Right cardiac atrium (tissue), 5 donors: ENCODE measurements around the gene GCAT. TPM values are rescaled to one million over a fixed set of nuclear protein-coding genes. Genes with fewer than 3 reads are reported as not detected.
A peak's percentile ranks its signal among the peaks of the same experiment; 100 is the strongest.
"Not testable (repeated sequence)": the region's sequence is repeated elsewhere in the genome, so short reads cannot be mapped to it uniquely, and the experiment has no call there.

ENCODE experiments used
- ATAC-seq, 2 donors: fragments of 200-7000 bp; cut with Tn5 transposase; one replicate each; pipeline versions ENCODE4 v1.8.0 to v1.9.1; 2020; ENCODE audit warnings: moderate library complexity in 2 of 2, mild to moderate bottlenecking in 1 of 2
- DNase-seq, 3 donors: peaks; one replicate each; pipeline ENCODE4 v3.0.0-alpha.2; 2020
- H3K27ac ChIP-seq: one replicate; pipeline ENCODE4 v1.5.1; 2013; ENCODE audit warnings: mild to moderate bottlenecking, low read length, control low read depth, moderate library complexity
- H3K27me3 ChIP-seq: one replicate; pipeline ENCODE4 v1.6.1; 2013; ENCODE audit not compliant: control insufficient read depth, insufficient read depth
- H3K4me1 ChIP-seq: one replicate; pipeline ENCODE4 v1.6.1; 2013; ENCODE audit warnings: low read length; ENCODE audit not compliant: control insufficient read depth, insufficient read depth
- H3K4me3 ChIP-seq: one replicate; pipeline ENCODE4 v1.5.1; 2013; ENCODE audit warnings: low read length, control low read depth
- H3K9me3 ChIP-seq: one replicate; pipeline ENCODE4 v1.6.1; 2013; ENCODE audit warnings: low read length; ENCODE audit not compliant: control insufficient read depth
- WGBS: extraction: QIAGEN DNeasy Blood & Tissue Kit; methylation state at CpG from one replicate; pipeline ENCODE4 v1.1.7; 2013; 5-methylcytosine and 5-hydroxymethylcytosine counted together
- intact Hi-C, 4 donors: fragments of 100-400 bp; cut with DNase I; formaldehyde crosslinking; loops; one replicate each; pipeline versions ENCODE4 v1.11.0 to v1.14.0; 2022 to 2023
- polyA plus RNA-seq: library from polyadenylated mRNA; stranded (reverse); fragments of 200-250 nt; gene quantifications from one replicate; pipeline ENCODE4 v1.2.3, GENCODE V29; 2013
- total RNA-seq, 4 donors: library from RNA; stranded (reverse); fragmentation: NEBNext Ultra II Directional; extraction: Animal tissue kit (Norgen Biotek cat#: 25700); gene quantifications; one replicate each; pipeline ENCODE4 v1.2.1, GENCODE V29; 2021
- donor health status: healthy with polysubstance abuse.
- donor health status: DM: no; HTN: yes; CAD: no.
- donor health status: DM: no; HTN: no; CAD: no.
- donor health status: DM: no; HTN: yes; CAD: no; lungs with severe emphysema.
- donor health status: DM: yes; HTN: yes; CAD: no.

GCAT gene
- total and polyA plus RNA-seq, 5 donors: 10.3 to 20.2 (median 18.2) TPM

DNA sequence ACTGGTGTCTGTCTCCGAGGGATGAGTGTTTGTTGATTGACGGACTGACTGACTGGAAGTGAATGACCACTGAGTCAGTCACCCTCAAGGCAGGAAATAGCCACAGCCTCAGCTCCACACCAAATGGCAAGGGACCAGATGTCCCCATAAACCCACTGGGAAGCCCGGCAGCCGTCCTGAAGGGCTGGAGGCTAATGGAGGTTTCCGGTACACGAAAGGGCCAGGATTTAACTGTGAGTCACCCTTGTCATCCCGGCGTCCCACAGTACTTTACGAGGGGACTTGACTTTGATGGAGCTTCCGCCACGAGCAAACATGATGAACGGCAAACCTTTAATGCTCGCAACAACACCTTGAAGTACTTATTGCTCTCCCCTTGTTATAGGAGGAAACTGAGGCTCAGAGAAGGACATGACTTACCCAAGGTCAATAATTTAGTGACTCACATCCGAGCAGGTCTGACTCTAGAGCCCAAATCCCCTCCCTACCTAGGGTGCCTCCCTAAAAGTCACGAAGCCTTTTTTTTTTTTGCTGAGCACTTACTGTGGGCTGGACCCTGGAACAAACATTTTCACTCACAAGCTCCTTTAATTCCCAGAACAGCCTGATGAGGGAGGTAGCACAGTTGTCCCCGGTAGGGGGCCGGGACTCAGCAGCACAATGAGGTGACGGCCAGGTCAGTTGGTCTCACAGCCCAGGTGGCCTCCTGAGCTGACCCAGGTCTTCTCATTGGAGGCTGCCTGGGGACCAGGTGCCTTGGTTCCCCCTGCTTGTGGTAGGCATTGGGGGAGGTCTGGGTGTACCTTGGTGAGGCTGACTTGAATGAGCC, 25.2 kb upstream of the GCAT start:
- H3K4me1 ChIP-seq: no peaks in the 10 kb centered on the region
- no peak overlapping the region for H3K27ac ChIP-seq
- H3K4me3 ChIP-seq: no peak overlapping the region
- H3K9me3 ChIP-seq: no peaks in the 10 kb centered on the region
- DNase-seq (no peak), ATAC-seq (no peak)
- WGBS: 72% methylated on average over 18 of the region's 18 CpGs
- intact Hi-C loops: no loop called here
- no peaks in the 10 kb centered on the region for H3K27me3 ChIP-seq

DNA sequence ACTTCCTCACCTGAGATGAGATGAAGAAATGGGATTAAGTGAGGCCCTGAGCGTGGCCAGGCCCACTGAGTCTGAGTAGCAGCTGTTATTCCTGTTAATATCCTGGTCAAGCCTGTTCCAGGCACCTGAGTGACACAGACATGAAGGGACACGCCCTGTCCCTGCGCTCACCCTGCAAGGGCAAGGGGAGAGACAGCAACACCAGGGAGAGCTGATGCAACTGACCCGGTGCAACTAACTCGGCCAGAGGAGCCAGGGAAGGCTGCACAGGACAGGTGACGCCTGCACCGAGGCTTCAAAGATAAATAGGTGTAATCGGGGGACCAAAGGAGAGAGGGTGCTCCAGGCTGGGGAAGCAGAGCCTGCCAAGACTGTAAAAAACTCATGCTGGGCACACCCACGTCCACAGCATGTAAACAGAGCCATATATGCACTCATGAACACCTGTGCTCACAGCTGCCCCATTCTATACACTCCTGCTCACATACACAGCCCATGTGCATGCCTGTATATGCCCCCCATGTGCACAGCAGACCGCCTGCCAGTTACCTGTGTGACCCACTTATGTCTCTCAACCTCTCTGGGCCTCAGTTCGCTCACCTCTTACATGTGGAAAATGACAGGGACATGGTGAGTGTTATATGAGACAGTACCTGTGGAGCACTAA, 22.8 kb upstream of the GCAT start:
- ATAC-seq: no peak
- H3K4me1 ChIP-seq: no peaks in the 10 kb centered on the region
- intact Hi-C loops: no loop called here
- no peaks in the 10 kb centered on the region for H3K9me3 ChIP-seq
- peak in 1 of 3 donors; percentile 44 for DNase-seq
- WGBS: 64% methylated on average over 11 of the region's 11 CpGs
- H3K27ac ChIP-seq: no peak overlapping the region
- no peaks in the 10 kb centered on the region for H3K27me3 ChIP-seq
- no peak overlapping the region for H3K4me3 ChIP-seq

DNA sequence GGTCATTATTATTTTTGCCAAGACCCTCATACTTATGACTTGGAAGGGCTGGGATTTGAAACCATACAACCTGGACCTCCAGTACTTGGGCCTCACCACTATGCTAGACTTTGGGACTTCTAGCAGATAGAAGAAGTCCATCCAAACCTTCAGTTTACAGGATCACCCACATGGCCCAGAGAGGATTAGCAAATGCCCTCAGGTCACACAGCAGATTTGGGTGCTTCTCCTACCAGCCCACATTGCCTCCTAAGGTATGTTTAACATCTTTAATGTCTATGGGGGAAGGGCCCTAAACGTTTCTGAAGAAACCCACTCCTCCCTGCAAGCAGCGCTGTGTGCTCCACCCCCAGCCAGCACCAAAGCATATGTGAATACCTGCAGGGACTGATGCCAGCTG, 17.5 kb upstream of the GCAT start:
- WGBS: 63% methylated on average over 2 of the region's 2 CpGs
- no peak for ATAC-seq
- no peaks in the 10 kb centered on the region for H3K4me1 ChIP-seq
- no peaks in the 10 kb centered on the region for H3K27me3 ChIP-seq
- H3K9me3 ChIP-seq: no peaks in the 10 kb centered on the region
- H3K27ac ChIP-seq: no peak overlapping the region
- intact Hi-C loops: loop anchor here (5.0 to 10.0 kb wide), 2 partner anchors 145 to 148 kb away; no protein-coding TSS in a partner anchor
- DNase-seq: no peak
- H3K4me3 ChIP-seq: no peak overlapping the region

DNA sequence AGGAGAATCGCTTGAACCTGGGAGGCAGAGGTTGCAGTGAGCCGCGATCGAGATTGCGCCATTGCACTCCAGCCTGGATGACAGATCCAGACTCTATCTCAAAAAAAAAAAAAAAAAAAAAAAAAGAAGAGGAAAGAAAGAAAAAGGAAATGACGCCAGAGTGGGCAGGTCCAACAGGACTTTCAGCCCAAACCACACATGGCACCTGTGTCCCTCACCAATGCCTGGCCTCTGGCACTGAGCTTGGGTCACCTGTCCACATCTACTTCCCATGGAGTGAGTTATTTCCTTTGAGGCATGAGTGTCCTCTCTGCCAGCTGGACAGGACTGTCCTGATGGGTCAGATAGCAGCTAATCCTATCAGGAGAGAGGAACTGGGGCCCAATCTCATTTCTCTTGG, 15.2 kb upstream of the GCAT start:
- Histone ChIP-seq H3K4me3 (no peak overlapping the region), H3K27me3 (no peaks in the 10 kb centered on the region), H3K27ac (no peak overlapping the region), H3K9me3 (no peaks in the 10 kb centered on the region), H3K4me1 (no peaks in the 10 kb centered on the region)
- intact Hi-C loops: loop anchor here (5.0 to 10.0 kb wide), 2 partner anchors 148 to 150 kb away; no protein-coding TSS in a partner anchor
- ATAC-seq (no peak), DNase-seq (peak in 1 of 3 donors; percentile 21)
- 85% methylated on average over 6 of the region's 6 CpGs for WGBS

DNA sequence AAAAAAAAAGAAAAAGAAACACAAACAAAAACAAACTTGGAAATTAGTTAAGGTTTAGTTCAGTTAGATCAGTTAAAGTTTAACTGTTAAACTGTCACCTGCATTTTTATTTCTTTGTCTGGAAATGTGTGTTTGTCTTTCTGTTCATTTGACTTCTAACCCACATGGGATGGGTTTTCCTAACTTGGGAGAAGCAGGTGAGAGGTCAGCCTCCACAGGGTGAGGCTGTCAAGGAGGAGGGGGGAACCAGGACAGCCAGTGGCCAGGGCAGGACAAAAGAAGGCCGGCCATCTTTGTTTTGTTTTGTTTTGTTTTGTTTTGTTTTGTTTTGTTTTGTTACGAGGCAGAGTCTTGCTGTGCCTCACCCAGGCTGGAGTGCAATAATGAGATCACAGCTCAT, 13.4 kb upstream of the GCAT start:
- ATAC-seq (no peak), DNase-seq (no peak)
- no peaks in the 10 kb centered on the region for H3K27me3 ChIP-seq
- no peak overlapping the region for H3K27ac ChIP-seq
- intact Hi-C loops: loop anchor here (2.0 to 10.0 kb wide), 3 partner anchors 150 to 168 kb away; no protein-coding TSS in a partner anchor
- H3K9me3 ChIP-seq: no peaks in the 10 kb centered on the region
- no peaks in the 10 kb centered on the region for H3K4me1 ChIP-seq
- H3K4me3 ChIP-seq: no peak overlapping the region
- WGBS: 82% methylated on average over 2 of the region's 2 CpGs

DNA sequence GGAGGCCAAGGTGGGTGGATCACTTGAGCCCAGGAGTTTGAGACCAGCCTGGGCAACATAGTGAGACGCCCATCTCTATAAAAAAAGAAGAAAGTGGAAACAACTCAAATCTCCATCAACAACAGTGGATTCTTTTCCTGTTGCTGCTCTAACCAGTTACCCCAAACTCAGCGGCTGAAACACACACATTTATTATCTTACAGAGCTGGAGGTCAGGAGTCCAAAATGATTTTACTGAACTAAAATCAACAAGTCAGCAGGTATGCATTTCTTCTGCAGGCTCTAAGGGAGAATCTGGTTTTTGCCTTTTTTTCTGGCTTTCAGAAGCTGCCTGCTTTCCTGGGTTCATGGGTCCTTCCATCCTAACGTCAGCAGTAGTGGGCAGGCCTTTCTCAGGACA, 11.7 kb upstream of the GCAT start:
- no peak for ATAC-seq
- WGBS: 79% methylated on average over 3 of the region's 3 CpGs
- intact Hi-C loops: loop anchor here in 2 of 4 donors (10.0 kb wide), 1 partner anchor 151 kb away; no protein-coding TSS in a partner anchor

DNA sequence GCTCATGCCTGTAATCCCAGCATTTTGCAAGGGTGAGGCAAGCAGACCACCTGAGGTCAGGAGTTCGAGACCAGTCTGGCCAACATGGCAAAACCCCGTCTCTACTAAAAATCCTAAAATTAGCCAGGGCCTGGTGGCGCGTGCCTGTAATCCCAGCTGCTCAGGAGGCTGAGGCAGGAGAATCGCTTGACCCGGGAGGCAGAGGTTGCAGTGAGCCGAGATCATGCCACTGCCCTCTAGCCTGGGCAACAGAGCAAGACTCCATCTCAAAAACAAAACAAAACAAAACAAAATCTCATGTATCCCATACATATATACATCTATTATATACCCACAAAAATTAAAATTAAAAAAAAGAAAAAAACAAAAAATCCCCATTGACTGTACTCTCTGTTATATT, 10.5 kb upstream of the GCAT start:
- not testable (repeated sequence) for DNase-seq, H3K4me3 ChIP-seq, H3K9me3 ChIP-seq, ATAC-seq, H3K27ac ChIP-seq, H3K4me1 ChIP-seq, H3K27me3 ChIP-seq
- intact Hi-C loops: loop anchor here in 2 of 4 donors (10.0 kb wide), 1 partner anchor 152 kb away; no protein-coding TSS in a partner anchor
- 90% methylated on average over 7 of the region's 7 CpGs for WGBS

More for the DNA sequence above, 11.7 kb upstream of the GCAT start:
- no peak for DNase-seq
- no peak overlapping the region for H3K4me3 ChIP-seq
- no peaks in the 10 kb centered on the region for H3K4me1 ChIP-seq
- H3K27ac ChIP-seq: no peak overlapping the region
- H3K27me3 ChIP-seq: no peaks in the 10 kb centered on the region
- no peaks in the 10 kb centered on the region for H3K9me3 ChIP-seq

DNA sequence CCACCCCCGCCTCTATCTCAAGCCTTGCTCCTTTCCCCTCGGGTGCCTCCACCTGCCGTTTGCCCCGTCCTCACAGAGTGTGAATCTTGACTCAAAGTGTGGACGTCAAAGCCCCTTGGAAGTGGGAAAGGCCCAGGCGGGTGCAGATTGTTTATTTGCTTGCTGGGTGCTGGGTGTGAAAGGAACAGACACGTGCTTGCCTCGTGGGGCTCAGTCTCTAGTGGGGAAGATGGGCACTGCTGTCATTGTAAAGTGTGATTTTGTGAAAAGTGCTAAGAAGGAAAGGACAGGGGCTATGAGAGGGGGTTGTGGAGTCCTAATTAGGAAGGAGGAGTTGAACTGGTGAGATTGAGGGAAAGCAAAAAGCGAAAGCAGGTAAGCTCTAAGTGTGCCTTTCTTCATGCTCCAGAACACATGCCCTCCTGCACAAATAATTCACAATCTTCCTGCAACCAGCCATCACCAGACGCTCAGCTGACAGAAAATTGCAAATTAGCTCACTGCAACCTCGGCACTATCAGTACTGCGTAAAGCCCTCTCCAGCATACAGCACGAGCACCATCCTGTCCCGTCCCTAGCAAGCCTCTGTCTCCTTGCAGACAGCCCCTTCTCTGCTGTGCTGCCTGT, 9.7 kb upstream of the GCAT start:
- Histone ChIP-seq H3K9me3 (no peaks in the 10 kb centered on the region), H3K27ac (no peak overlapping the region), H3K4me1 (no peaks in the 10 kb centered on the region), H3K27me3 (no peaks in the 10 kb centered on the region), H3K4me3 (no peak overlapping the region)
- intact Hi-C loops: loop anchor here in 2 of 4 donors (10.0 kb wide), 1 partner anchor 153 kb away; no protein-coding TSS in a partner anchor
- ATAC-seq: no peak
- DNase-seq: peak in 1 of 3 donors; percentile 24
- WGBS: 51% methylated on average over 14 of the region's 14 CpGs

DNA sequence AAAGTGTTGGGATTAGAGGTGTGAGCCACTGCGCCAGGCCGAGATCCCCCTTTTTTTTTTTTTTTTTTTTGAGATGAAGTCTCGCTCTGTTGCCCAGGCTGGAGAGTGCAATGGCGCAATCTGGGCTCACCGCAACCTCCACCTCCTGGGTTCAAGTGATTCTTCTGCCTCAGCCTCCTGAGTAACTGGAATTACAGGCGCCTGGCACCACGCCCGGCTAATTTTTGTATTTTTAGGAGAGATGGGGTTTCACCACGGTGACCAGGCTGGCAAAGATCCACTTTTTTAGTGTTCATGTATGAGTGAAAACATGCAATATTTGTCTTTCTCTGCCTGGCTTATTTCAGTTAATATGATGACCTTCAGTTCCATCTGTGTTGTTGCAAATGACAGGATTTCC, 7.8 kb upstream of the GCAT start:
- not testable (repeated sequence) for H3K9me3 ChIP-seq, H3K27ac ChIP-seq, H3K4me3 ChIP-seq, H3K27me3 ChIP-seq, ATAC-seq, H3K4me1 ChIP-seq
- 76% methylated on average over 9 of the region's 9 CpGs for WGBS
- DNase-seq: peak in 1 of 3 donors; percentile 13
- intact Hi-C loops: loop anchor here in 2 of 4 donors (10.0 kb wide), 1 partner anchor 155 kb away; no protein-coding TSS in a partner anchor

DNA sequence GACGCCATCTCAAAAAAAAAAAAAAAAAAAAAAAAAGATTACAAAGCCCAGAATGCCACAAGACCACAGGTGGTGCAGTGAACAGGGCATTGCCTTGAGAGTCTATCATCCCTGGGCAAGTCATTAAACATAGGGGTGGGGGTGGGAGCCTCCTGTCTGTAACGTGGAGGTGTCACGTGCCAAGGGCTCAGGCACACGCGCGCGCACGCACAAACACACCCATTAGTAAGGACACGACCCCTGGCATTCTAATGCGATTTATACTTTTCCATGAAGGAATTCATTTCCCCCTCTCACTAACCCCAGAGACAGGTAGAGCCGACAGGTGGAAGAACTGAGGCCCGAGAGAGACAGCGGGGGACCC, 5.8 kb upstream of the GCAT start:
- no peaks in the 10 kb centered on the region for H3K27me3 ChIP-seq
- H3K27ac ChIP-seq: no peak overlapping the region
- DNase-seq (no peak), ATAC-seq (no peak)
- 7% methylated on average over 13 of the region's 13 CpGs for WGBS
- H3K4me1 ChIP-seq: peaks cover 5% of the 10 kb centered on the region
- intact Hi-C loops: no loop called here
- H3K4me3 ChIP-seq: peak overlapping the region; percentile 58
- no peaks in the 10 kb centered on the region for H3K9me3 ChIP-seq
